BE2C (cell line): ENCODE results near the gene ATXN7L1.

Experiments
- DNase-seq: peaks from one replicate; pipeline ENCODE4 v3.0.0-alpha.2; 2020
- H3K27me3 ChIP-seq: fragments of 250-450 bp; sonication (Bioruptor Pico); 2 replicates; pipeline ENCODE4 v1.5.1; 2020; ENCODE audit warnings: mild to moderate bottlenecking
- H3K36me3 ChIP-seq: fragments of 250-450 bp; sonication (Bioruptor Pico); 2 replicates; pipeline ENCODE4 v1.5.1; 2020; ENCODE audit warnings: mild to moderate bottlenecking
- H3K4me1 ChIP-seq: fragments of 250-450 bp; sonication (Bioruptor Pico); 2 replicates; pipeline ENCODE4 v1.5.1; 2020
- H3K4me3 ChIP-seq: 2 replicates; pipeline ENCODE4 v1.5.1; 2011; ENCODE audit warnings: low read depth, low read length
- H3K9me3 ChIP-seq: fragments of 250-450 bp; sonication (Bioruptor Pico); 2 replicates; pipeline ENCODE4 v1.5.1; 2020
- CTCF ChIP-seq: IDR thresholded peaks from 2 replicates; pipeline ENCODE4 v1.5.1; 2012; ENCODE audit warnings: mild to moderate bottlenecking, low read depth, low read length

The ATXN7L1 gene

GRCh38 chr7:105738133-105738532 is 138.3 kb downstream of the ATXN7L1 start:
- TF ChIP-seq CTCF: peak; percentile 13; the same call in 1 of the 2 replicates
- Histone ChIP-seq H3K4me1 (peaks cover 22% of the 10 kb centered on the region), H3K4me3 (no peak overlapping the region), H3K27me3 (no peaks in the 10 kb centered on the region), H3K9me3 (no peaks in the 10 kb centered on the region), H3K36me3 (no peaks in the 10 kb centered on the region)
- DNase-seq: no peak

- no peak for DNase-seq
- Histone ChIP-seq H3K36me3 (no peaks in the 10 kb centered on the region), H3K4me1 (peaks cover 20% of the 10 kb centered on the region), H3K9me3 (no peaks in the 10 kb centered on the region), H3K27me3 (no peaks in the 10 kb centered on the region), H3K4me3 (no peak overlapping the region)
- TF ChIP-seq CTCF: no peak
Measured at GRCh38 chr7:105734233-105734632, 142.2 kb downstream of the ATXN7L1 start.

- DNase-seq: no peak
- Histone ChIP-seq H3K9me3 (no peaks in the 10 kb centered on the region), H3K27me3 (no peaks in the 10 kb centered on the region), H3K4me3 (no peak overlapping the region), H3K36me3 (no peaks in the 10 kb centered on the region), H3K4me1 (peaks cover 3% of the 10 kb centered on the region)
- TF ChIP-seq CTCF: no peak
Measured at GRCh38 chr7:105731042-105731441, 145.4 kb downstream of the ATXN7L1 start.

- no peak for DNase-seq
- Histone ChIP-seq H3K27me3 (no peaks in the 10 kb centered on the region), H3K4me3 (no peak overlapping the region), H3K9me3 (no peaks in the 10 kb centered on the region), H3K4me1 (no peaks in the 10 kb centered on the region), H3K36me3 (no peaks in the 10 kb centered on the region)
- no peak for TF ChIP-seq CTCF
Measured at GRCh38 chr7:105728028-105728427, 148.4 kb downstream of the ATXN7L1 start.

GRCh38 chr7:105724688-105725087 is 151.7 kb downstream of the ATXN7L1 start:
- Histone ChIP-seq H3K9me3 (no peaks in the 10 kb centered on the region), H3K4me3 (no peak overlapping the region), H3K36me3 (no peaks in the 10 kb centered on the region), H3K27me3 (no peaks in the 10 kb centered on the region), H3K4me1 (no peaks in the 10 kb centered on the region; the same call in 1 of the 2 replicates)
- TF ChIP-seq CTCF: no peak
- no peak for DNase-seq

- TF ChIP-seq CTCF: no peak
- H3K9me3 ChIP-seq: no peaks in the 10 kb centered on the region
Measured at GRCh38 chr7:105723572-105723971, 152.8 kb downstream of the ATXN7L1 start.

More at GRCh38 chr7:105723572-105723971, 152.8 kb downstream of the ATXN7L1 start:
- no peak overlapping the region for H3K4me3 ChIP-seq
- H3K4me1 ChIP-seq: no peaks in the 10 kb centered on the region; the same call in 1 of the 2 replicates
- no peak for DNase-seq
- no peaks in the 10 kb centered on the region for H3K27me3 ChIP-seq
- no peaks in the 10 kb centered on the region for H3K36me3 ChIP-seq
